Measurements from ENCODE around the gene ZNF608.

DNA sequence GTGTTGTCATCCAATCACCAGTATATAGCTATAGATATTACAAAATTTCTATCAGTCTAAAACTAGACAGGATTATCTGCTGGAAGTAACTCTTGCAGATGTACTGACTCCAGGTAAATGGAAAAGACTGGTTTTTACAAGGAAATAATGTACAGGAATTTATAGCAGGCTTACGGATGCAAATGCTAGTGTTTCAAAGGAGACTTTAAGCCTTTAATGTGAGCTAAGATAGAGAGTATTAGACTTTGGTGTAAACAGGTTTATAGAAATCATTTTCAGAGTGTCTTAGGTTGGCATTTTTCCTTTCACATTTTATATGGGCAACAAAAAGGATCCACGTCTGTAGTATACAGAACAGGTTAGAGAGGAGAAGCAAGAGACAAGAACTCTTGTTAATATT, 16.1 kb downstream of the ZNF608 start:
- TF ChIP-seq, protein P1, sequence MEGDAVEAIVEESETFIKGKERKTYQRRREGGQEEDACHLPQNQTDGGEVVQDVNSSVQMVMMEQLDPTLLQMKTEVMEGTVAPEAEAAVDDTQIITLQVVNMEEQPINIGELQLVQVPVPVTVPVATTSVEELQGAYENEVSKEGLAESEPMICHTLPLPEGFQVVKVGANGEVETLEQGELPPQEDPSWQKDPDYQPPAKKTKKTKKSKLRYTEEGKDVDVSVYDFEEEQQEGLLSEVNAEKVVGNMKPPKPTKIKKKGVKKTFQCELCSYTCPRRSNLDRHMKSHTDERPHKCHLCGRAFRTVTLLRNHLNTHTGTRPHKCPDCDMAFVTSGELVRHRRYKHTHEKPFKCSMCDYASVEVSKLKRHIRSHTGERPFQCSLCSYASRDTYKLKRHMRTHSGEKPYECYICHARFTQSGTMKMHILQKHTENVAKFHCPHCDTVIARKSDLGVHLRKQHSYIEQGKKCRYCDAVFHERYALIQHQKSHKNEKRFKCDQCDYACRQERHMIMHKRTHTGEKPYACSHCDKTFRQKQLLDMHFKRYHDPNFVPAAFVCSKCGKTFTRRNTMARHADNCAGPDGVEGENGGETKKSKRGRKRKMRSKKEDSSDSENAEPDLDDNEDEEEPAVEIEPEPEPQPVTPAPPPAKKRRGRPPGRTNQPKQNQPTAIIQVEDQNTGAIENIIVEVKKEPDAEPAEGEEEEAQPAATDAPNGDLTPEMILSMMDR (IDR thresholded peaks at IDR 0.05): no peak
- TF ChIP-seq POLR2A (IDR thresholded peaks at IDR 0.05) (no peak), EP300 (IDR thresholded peaks at IDR 0.05) (no peak)

Measured in tibial nerve (tissue), 4 donors.